ENCODE measurements around the gene AKIRIN1.

DNA sequence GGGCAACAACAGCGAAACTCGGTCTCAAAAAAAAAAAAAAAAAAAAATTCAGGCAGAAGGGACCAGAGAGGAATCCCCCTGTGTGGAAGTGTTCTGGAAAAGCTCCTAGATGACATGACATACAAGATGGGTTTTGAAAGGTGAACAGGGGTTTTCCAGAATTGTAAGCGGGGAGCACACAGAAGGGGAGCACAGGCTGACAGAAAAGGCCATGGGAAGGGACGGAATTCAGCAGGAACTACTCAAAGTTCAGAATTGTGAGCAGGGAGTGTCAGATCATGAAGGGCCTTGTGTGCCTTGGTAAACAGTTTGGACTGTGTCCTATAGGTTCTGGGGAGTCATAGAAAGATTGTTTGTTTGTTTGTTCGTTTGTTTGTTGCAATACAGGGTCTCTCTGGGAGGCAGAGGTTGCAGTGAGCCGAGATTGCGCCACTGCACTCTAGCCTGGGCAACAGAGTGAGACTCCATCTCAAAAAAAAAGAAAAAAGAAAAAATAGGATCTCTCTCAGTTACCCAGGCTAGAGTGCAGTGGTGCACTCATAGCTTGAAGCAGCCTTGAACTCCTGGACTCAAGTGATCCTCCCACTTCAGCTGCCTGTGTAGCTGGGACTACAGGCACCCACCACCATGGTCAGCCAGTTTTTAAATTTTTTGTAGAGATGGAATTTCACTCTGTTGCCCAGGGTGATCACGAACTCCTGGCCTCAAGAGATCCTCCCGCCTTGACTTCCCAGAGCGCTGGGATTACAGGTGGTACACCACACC, 48.2 kb upstream of the AKIRIN1 start:
- TF ChIP-seq, protein P1, sequence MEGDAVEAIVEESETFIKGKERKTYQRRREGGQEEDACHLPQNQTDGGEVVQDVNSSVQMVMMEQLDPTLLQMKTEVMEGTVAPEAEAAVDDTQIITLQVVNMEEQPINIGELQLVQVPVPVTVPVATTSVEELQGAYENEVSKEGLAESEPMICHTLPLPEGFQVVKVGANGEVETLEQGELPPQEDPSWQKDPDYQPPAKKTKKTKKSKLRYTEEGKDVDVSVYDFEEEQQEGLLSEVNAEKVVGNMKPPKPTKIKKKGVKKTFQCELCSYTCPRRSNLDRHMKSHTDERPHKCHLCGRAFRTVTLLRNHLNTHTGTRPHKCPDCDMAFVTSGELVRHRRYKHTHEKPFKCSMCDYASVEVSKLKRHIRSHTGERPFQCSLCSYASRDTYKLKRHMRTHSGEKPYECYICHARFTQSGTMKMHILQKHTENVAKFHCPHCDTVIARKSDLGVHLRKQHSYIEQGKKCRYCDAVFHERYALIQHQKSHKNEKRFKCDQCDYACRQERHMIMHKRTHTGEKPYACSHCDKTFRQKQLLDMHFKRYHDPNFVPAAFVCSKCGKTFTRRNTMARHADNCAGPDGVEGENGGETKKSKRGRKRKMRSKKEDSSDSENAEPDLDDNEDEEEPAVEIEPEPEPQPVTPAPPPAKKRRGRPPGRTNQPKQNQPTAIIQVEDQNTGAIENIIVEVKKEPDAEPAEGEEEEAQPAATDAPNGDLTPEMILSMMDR (conservative IDR thresholded peaks at IDR 0.05 in 1 of 2, IDR thresholded peaks at IDR 0.05 in 1 of 2; ENCODE audit: extremely low read depth in 1 of 2, insufficient read depth in 1 of 2, low read depth in 1 of 2, low read length in 2 of 2), result no peak
- no peak for TF ChIP-seq EZH2 (IDR thresholded peaks at IDR 0.05; ENCODE audit: borderline replicate concordance, low read length)
